Measurements from ENCODE around the gene GRIP1. TPM values are rescaled to one million over a fixed set of nuclear protein-coding genes. Genes with fewer than 3 reads are reported as not detected.
A peak's percentile ranks its signal among the peaks of the same experiment; 100 is the strongest.

Gene GRIP1
- total and polyA plus RNA-seq, 10 of the 15 experiments (the other 5 are each of a cell fraction or from before 2014, with no cell fraction given): 0.05 to 0.85 (median 0.50) TPM; not detected in 7

GRCh38 chr12:66453120-66453519 is 225.8 kb downstream of the GRIP1 start (continued):
- TF ChIP-seq, protein P1, sequence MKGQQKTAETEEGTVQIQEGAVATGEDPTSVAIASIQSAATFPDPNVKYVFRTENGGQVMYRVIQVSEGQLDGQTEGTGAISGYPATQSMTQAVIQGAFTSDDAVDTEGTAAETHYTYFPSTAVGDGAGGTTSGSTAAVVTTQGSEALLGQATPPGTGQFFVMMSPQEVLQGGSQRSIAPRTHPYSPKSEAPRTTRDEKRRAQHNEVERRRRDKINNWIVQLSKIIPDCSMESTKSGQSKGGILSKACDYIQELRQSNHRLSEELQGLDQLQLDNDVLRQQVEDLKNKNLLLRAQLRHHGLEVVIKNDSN (IDR thresholded peaks at IDR 0.05; ENCODE audit: borderline replicate concordance, extremely low read length, insufficient read depth, low read depth, low read length): no peak
- no peak for TF ChIP-seq TBL1XR1 (IDR thresholded peaks at IDR 0.05; ENCODE audit: low read depth, low read length)
- TF ChIP-seq SKIL (IDR thresholded peaks at IDR 0.05; ENCODE audit: low read depth, poor library complexity, severe bottlenecking): no peak
- TF ChIP-seq STAT1 (conservative IDR thresholded peaks at IDR 0.05): no peak

DNA sequence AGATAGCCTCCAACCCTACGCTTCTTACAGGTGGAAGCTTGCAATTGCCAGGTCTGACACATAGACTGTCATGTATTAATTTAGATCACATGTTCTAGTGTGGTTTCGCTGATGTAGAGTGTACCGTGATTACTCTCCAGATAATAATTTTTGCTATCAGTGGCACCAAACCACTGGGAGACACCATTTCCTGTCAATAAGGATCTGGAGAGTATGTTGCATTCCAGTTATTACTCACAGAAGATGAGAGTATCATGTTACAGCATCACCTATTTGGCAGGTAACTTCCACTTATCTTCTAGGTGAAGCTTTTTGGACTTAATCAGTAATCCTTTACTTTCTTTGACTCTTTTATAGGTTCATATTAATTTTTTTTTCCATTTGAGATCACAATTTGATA is 229.3 kb downstream of the GRIP1 start:
- ChIA-PET CTCF (no interaction called here), SMC1A (ENCODE audit: uncharacterized antibody, unreplicated experiment) (no interaction called here), POLR2A (no interaction called here), RAD21 (ENCODE audit: unreplicated experiment) (no interaction called here)
- 85% methylated on average over 3 of the region's 3 CpGs for WGBS (ENCODE audit: insufficient coverage, insufficient replicate concordance, low lambda C conversion rate, missing lambda C conversion rate)
- H3K4me1 ChIP-seq (ENCODE audit: control insufficient read depth, insufficient read depth, low read length): no peaks in the 10 kb centered on the region
- H2AFZ ChIP-seq (ENCODE audit: control insufficient read depth, low read depth, low read length): no peak overlapping the region
- no peak overlapping the region for H3K27ac ChIP-seq (ENCODE audit: control insufficient read depth, insufficient read depth)
- DNase-seq (ENCODE audit: low read depth, low spot score): no peak
- no peak for ATAC-seq
- no peak for FAIRE-seq
- no peak overlapping the region for H3K9ac ChIP-seq (ENCODE audit: control insufficient read depth, insufficient read depth, low read length)
- intact Hi-C loops (cut with micrococcal nuclease; ENCODE audit: unreplicated experiment) (no loop called here), in situ Hi-C loops (cut with MboI) (no loop called here)
- H3K4me3 ChIP-seq: no peak overlapping the region
- TF ChIP-seq RUNX3 (IDR thresholded peaks at IDR 0.05; ENCODE audit: low read length) (peak; percentile 13; the same call in 1 of the 2 replicates), SMAD5 (IDR thresholded peaks at IDR 0.05; ENCODE audit: low read depth) (no peak)
- no peaks in the 10 kb centered on the region for H3K36me3 ChIP-seq (ENCODE audit: control insufficient read depth in 2 of 2, insufficient read depth in 2 of 2, low read length in 1 of 2)
- H3K27me3 ChIP-seq (replicated peaks in 1 of 2; ENCODE audit: control insufficient read depth in 2 of 2, insufficient read depth in 2 of 2, low read length in 1 of 2): peaks cover 0 to 4% of the 10 kb centered on the region in 2 experiments; a peak in 1 of 4 replicates
- BruUV-seq (replicated peaks): no TSS peak
- H3K79me2 ChIP-seq (ENCODE audit: control insufficient read depth, insufficient read depth, low read length): no peaks in the 10 kb centered on the region
- H4K20me1 ChIP-seq (ENCODE audit: control insufficient read depth, insufficient read depth): no peaks in the 10 kb centered on the region
- no peaks in the 10 kb centered on the region for H3K9me3 ChIP-seq (replicated peaks; ENCODE audit: control insufficient read depth, insufficient read depth, low read length)
- no peak overlapping the region for H3K4me2 ChIP-seq (ENCODE audit: control insufficient read depth, insufficient read depth)

All from GM12878 (cell line).